HepG2 (cell line): ENCODE measurements around the gene DLG5. TPM values are rescaled to one million over a fixed set of nuclear protein-coding genes. Genes with fewer than 3 reads are reported as not detected.

Experiments
- ATAC-seq: fragments of 200-7000 bp; cut with Tn5 transposase; 3 replicates; pipeline ENCODE4 v1.9.1; 2020; ENCODE audit warnings: mild to moderate bottlenecking, moderate library complexity
- BruUV-seq: library from RNA; stranded (reverse); fragments of 400-500 nt; replicated peaks from 2 replicates; lab custom pipeline; 2021; lab: Mats Ljungman, UMichigan
- CTCF ChIA-PET: fragments of 300-600 bp; formaldehyde crosslinking; extraction: SDS; loops from one replicate; lab custom pipeline; 2021; ENCODE audit warnings: low total read pairs, inconsistent platforms, low intra/inter-chr PET ratio; lab: Yijun Ruan, JAX
- POLR2A ChIA-PET: fragments of 350-600 bp; sonication (Branson Sonifier 250); formaldehyde crosslinking; loops from one replicate; lab custom pipeline; 2020; ENCODE audit warnings: antibody characterized with exemption, inconsistent platforms; lab: Yijun Ruan, JAX
- DNase-seq: peaks from one replicate; pipeline ENCODE4 v3.0.0-alpha.2; 2015; ENCODE audit warnings: low spot score
- FAIRE-seq: peaks from 3 replicates; lab custom pipeline; 2011; peaks lifted over from hg19 to GRCh38; lab: Jason Lieb, UNC
- H2AFZ ChIP-seq: one replicate; pipeline ENCODE4 v1.6.1; 2011; ENCODE audit warnings: low read length, inconsistent platforms
- H3K27ac ChIP-seq: fragments of 300-600 bp; 3 replicates; pipeline ENCODE4 v1.8.0; 2011; ENCODE audit warnings: mixed run types, mild to moderate bottlenecking, mixed read lengths, low read length, inconsistent platforms; ENCODE audit not compliant: insufficient read depth; ENCODE audit errors: extremely low read length
- H3K27me3 ChIP-seq, 2 experiments: fragments of 200-600 bp in 1 of 2; 2 replicates in 1 of 2; 3 replicates in 1 of 2; pipeline versions ENCODE4 v1.6.0 to v1.8.0; 2011; ENCODE audit warnings: low read length in 2 of 2, mild to moderate bottlenecking in 2 of 2, moderate library complexity in 2 of 2, inconsistent platforms in 1 of 2; ENCODE audit not compliant: insufficient read depth in 2 of 2, control insufficient read depth in 1 of 2
- H3K36me3 ChIP-seq, 2 experiments: fragments of 200-600 bp in 1 of 2; replicated peaks in 1 of 2; 2 replicates in 1 of 2; 3 replicates in 1 of 2; pipeline versions ENCODE4 v1.5.1 to v1.8.0; 2011; ENCODE audit warnings: low read length in 2 of 2, inconsistent platforms in 1 of 2; ENCODE audit not compliant: insufficient read depth in 2 of 2, control insufficient read depth in 1 of 2
- H3K4me1 ChIP-seq: 2 replicates; pipeline ENCODE4 v1.5.1; 2012; ENCODE audit warnings: low read length, inconsistent platforms; ENCODE audit not compliant: insufficient read depth
- H3K4me2 ChIP-seq: 2 replicates; pipeline ENCODE4 v1.6.0; 2011; ENCODE audit warnings: low read depth, low read length, inconsistent platforms
- H3K4me3 ChIP-seq, 3 experiments: fragments of 200-600 bp in 1 of 3; sonication (generic), shearing (Covaris generic) in 1 of 3; replicated peaks in 1 of 3; 2 replicates each; pipeline ENCODE4 v1.5.1; 2011 to 2016; ENCODE audit warnings: low read length in 3 of 3, inconsistent platforms in 2 of 3, low read depth in 2 of 3, mild to moderate bottlenecking in 2 of 3, control low read depth in 1 of 3, mixed read lengths in 1 of 3; ENCODE audit not compliant: insufficient read depth in 1 of 3
- H3K79me2 ChIP-seq: one replicate; pipeline ENCODE4 v1.6.1; 2011; ENCODE audit warnings: low read length, inconsistent platforms; ENCODE audit not compliant: insufficient read depth
- H3K9ac ChIP-seq: 2 replicates; pipeline ENCODE4 v1.6.0; 2011; ENCODE audit warnings: mild to moderate bottlenecking, low read depth, low read length, inconsistent platforms; ENCODE audit not compliant: insufficient read depth
- H3K9me3 ChIP-seq: 2 replicates; pipeline ENCODE4 v1.5.1; 2012; ENCODE audit warnings: mild to moderate bottlenecking, low read length
- H4K20me1 ChIP-seq: 2 replicates; pipeline ENCODE4 v1.6.0; 2011; ENCODE audit warnings: inconsistent platforms, mild to moderate bottlenecking, low read length, moderate library complexity; ENCODE audit not compliant: insufficient read depth
- FOXA1 ChIP-seq, 2 experiments: fragments of 450-650 bp in 1 of 2; sonication (generic) in 1 of 2; formaldehyde crosslinking in 1 of 2; IDR thresholded peaks; 2 replicates each; pipeline versions ENCODE4 v1.4.0 to v1.6.1; 2016 to 2020; ENCODE audit warnings: missing genetic modification reagents in 1 of 2
- HNRNPK ChIP-seq: fragments of 200-400 bp; formaldehyde crosslinking; IDR thresholded peaks from 2 replicates; pipeline ENCODE4 v1.6.1; 2018; ENCODE audit warnings: low read length, low read depth, moderate library complexity, mild to moderate bottlenecking; ENCODE audit not compliant: poor library complexity, severe bottlenecking
- NFYB ChIP-seq: sonication (generic); formaldehyde crosslinking; IDR thresholded peaks from 2 replicates; pipeline ENCODE4 v1.4.0; 2020; ENCODE audit warnings: missing genetic modification reagents
- PAWR ChIP-seq: sonication (generic); formaldehyde crosslinking; IDR thresholded peaks from 2 replicates; pipeline ENCODE4 v1.4.0; 2020; ENCODE audit warnings: missing genetic modification reagents, mild to moderate bottlenecking, borderline replicate concordance
- POLR2AphosphoS5 ChIP-seq: IDR thresholded peaks from 2 replicates; pipeline ENCODE4 v1.6.1; 2012; ENCODE audit warnings: low read depth, low read length
- PPARG ChIP-seq: conservative IDR thresholded peaks from 2 replicates; pipeline ENCODE4 v1.6.1; 2016; ENCODE audit warnings: missing biosample characterization, missing genetic modification reagents
- RELA ChIP-seq: sonication (generic); formaldehyde crosslinking; IDR thresholded peaks from 2 replicates; pipeline ENCODE4 v1.4.0; 2020; ENCODE audit warnings: missing genetic modification reagents
- TARDBP ChIP-seq: sonication (generic); formaldehyde crosslinking; IDR thresholded peaks from 2 replicates; pipeline ENCODE4 v1.8.0; 2022; ENCODE audit warnings: mild to moderate bottlenecking, missing genetic modification reagents
- ZKSCAN8 ChIP-seq: IDR thresholded peaks from 2 replicates; pipeline ENCODE4 v1.6.1; 2016; ENCODE audit warnings: borderline replicate concordance, missing genetic modification reagents, missing compliant biosample characterization
- ZMYM3 ChIP-seq: sonication (generic); formaldehyde crosslinking; IDR thresholded peaks from 2 replicates; pipeline ENCODE4 v1.5.1; 2020; ENCODE audit warnings: mild to moderate bottlenecking, missing genetic modification reagents
- ZNF225 ChIP-seq: sonication (generic); formaldehyde crosslinking; IDR thresholded peaks from 2 replicates; pipeline ENCODE4 v1.4.0; 2020; ENCODE audit warnings: mild to moderate bottlenecking, missing genetic modification reagents
- ZNF329 ChIP-seq: sonication (generic); formaldehyde crosslinking; IDR thresholded peaks from 2 replicates; pipeline ENCODE4 v1.9.0; 2021; ENCODE audit warnings: low read depth, mild to moderate bottlenecking, missing genetic modification reagents
- ZNF431 ChIP-seq: sonication (generic); formaldehyde crosslinking; IDR thresholded peaks from 2 replicates; pipeline ENCODE4 v1.9.0; 2022; ENCODE audit warnings: missing genetic modification reagents, low read depth, mild to moderate bottlenecking, borderline replicate concordance
- ZNF543 ChIP-seq: sonication (generic); formaldehyde crosslinking; IDR thresholded peaks from 2 replicates; pipeline ENCODE4 v1.4.0; 2020; ENCODE audit warnings: mild to moderate bottlenecking, missing genetic modification reagents
- ZNF572 ChIP-seq: sonication (generic); formaldehyde crosslinking; IDR thresholded peaks from 2 replicates; pipeline ENCODE4 v1.5.1; 2020; ENCODE audit warnings: mild to moderate bottlenecking, missing genetic modification reagents
- ZNF629 ChIP-seq: sonication (generic); formaldehyde crosslinking; conservative IDR thresholded peaks from 2 replicates; pipeline ENCODE4 v1.5.0; 2020; ENCODE audit warnings: missing genetic modification reagents
- ZNF792 ChIP-seq: IDR thresholded peaks from 2 replicates; pipeline ENCODE4 v1.6.1; 2016
- ZNF850 ChIP-seq: sonication (generic); formaldehyde crosslinking; conservative IDR thresholded peaks from 2 replicates; pipeline ENCODE4 v1.9.0; 2021; ENCODE audit warnings: mild to moderate bottlenecking, missing genetic modification reagents
- WGBS: methylation state at CpG from one replicate; pipeline ENCODE4 v1.1.6; 2017; ENCODE audit warnings: low lambda C conversion rate; 5-methylcytosine and 5-hydroxymethylcytosine counted together
- in situ Hi-C: cut with HindIII; loops from 2 replicates; pipeline ENCODE4 v1.10.0; 2017; ENCODE audit warnings: low pct_unique_long_range_greater_than_20kb; ENCODE audit not compliant: extremely low pct_ligation_motif_present
- intact Hi-C: fragments of 100-400 bp; cut with micrococcal nuclease; formaldehyde crosslinking; loops from one replicate; pipeline ENCODE4 v1.10.0; 2022; ENCODE audit not compliant: unreplicated experiment
- polyA plus RNA-seq, 8 experiments: library from polyadenylated mRNA; depleted of rRNA in 3 of 8; stranded (reverse) in 7 of 8; unstranded in 1 of 8; fragments of >200 nt; fragmentation: Illumina TruSeq in 4 of 8; extraction: Trizol in 4 of 8; gene quantifications; 2 replicates each; pipeline versions ENCODE4 v1.2.1 to v1.2.3, GENCODE V29; 2011 to 2016; ENCODE audit warnings: low read depth in 4 of 8, missing spikeins in 1 of 8, mixed read lengths in 1 of 8; ENCODE audit not compliant: insufficient read depth in 1 of 8
- total RNA-seq, 5 experiments: library from RNA; depleted of rRNA; stranded (reverse); fragments of >200 nt; fragmentation: Illumina TruSeq; extraction: Trizol; gene quantifications; 2 replicates each; pipeline ENCODE4 v1.2.3, GENCODE V29; 2016; ENCODE audit warnings: low read depth in 1 of 5
- TF ChIP-seq, protein P1 (sequence below): sonication (generic); formaldehyde crosslinking; IDR thresholded peaks from 2 replicates; pipeline ENCODE4 v1.8.0; 2023; ENCODE audit warnings: mild to moderate bottlenecking, missing genetic modification reagents

Gene DLG5
- total and polyA plus RNA-seq, 2 of the 13 experiments (the other 11 are each of a cell fraction or from before 2014, with no cell fraction given), result 15.5 to 18.2 TPM

DNA sequence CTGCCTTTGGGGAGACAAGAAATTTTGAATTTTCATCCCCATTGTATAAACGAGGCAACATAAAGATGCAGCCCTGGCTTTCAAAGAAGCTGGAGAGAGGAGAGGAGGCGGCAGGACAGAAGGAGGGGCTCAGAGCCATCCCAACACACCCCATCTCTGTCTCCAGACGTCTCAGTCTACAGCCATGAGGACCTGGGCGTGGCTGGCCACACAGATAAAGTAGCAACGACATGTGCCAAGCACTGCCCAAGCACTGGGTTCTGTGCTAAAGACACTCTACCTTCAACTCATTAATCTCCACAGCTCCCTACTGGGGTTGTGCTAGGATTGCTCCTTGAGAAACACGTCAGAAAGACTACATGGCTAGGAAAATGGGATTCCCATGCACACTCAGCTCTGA, 65.2 kb downstream of the DLG5 start:
- Histone ChIP-seq H3K4me1 (peaks cover 64% of the 10 kb centered on the region), H3K4me2 (no peak overlapping the region), H4K20me1 (no peaks in the 10 kb centered on the region), H3K36me3 (peaks cover 6 to 14% of the 10 kb centered on the region in 2 experiments; a peak in 4 of 5 replicates), H3K27me3 (no peaks in the 10 kb centered on the region), H3K9me3 (no peaks in the 10 kb centered on the region), H3K27ac (no peak overlapping the region), H3K9ac (no peak overlapping the region), H3K4me3 (no peak overlapping the region), H3K79me2 (no peaks in the 10 kb centered on the region), H2AFZ (no peak overlapping the region)
- no peak for TF ChIP-seq ZNF329
- no peak for TF ChIP-seq ZNF543 (CRISPR knock-in tag)
- POLR2A ChIA-PET, result no interaction called here
- FAIRE-seq, result no peak
- ATAC-seq, result no peak
- CTCF ChIA-PET, result no interaction called here
- WGBS, result 91% methylated on average over 4 of the region's 6 CpGs
- in situ Hi-C loops, result no loop called here
- no peak for DNase-seq
- intact Hi-C loops, result no loop called here
- no TSS peak for BruUV-seq

DNA sequence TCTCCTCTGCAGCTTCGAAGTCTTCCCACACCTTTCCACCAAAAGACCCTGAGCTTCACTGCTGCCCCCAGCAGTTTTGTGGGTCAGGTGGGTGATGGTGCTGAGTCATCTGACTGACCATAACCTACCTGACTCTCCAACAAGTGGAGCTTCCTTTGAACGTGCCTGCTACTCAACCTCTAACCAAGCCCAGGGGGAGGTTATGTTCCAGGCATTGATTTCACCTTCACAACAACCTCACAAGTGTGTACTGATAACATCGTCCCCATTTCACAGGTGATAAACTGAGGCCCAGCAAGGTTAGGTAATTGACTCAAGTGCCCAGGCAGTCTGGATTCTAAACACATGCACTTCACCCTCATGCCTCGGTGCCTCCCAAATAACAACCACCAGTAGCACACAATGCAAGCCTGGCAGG, 66.7 kb downstream of the DLG5 start:
- Histone ChIP-seq H3K27me3 (no peaks in the 10 kb centered on the region), H3K4me1 (peaks cover 64% of the 10 kb centered on the region), H3K4me3 (no peak overlapping the region), H3K79me2 (no peaks in the 10 kb centered on the region), H3K9ac (no peak overlapping the region), H3K9me3 (no peaks in the 10 kb centered on the region), H3K27ac (no peak overlapping the region), H3K36me3 (peaks cover 10 to 20% of the 10 kb centered on the region in 2 experiments; a peak in 3 of 5 replicates), H2AFZ (no peak overlapping the region), H3K4me2 (no peak overlapping the region), H4K20me1 (no peaks in the 10 kb centered on the region)
- ChIA-PET CTCF (no interaction called here), POLR2A (no interaction called here)
- 86% methylated on average over 4 of the region's 4 CpGs for WGBS
- no TSS peak for BruUV-seq
- intact Hi-C loops (no loop called here), in situ Hi-C loops (no loop called here)
- no peak for DNase-seq
- ATAC-seq, result no peak
- FAIRE-seq, result no peak
- TF ChIP-seq ZMYM3 (CRISPR knock-in tag) (peak; percentile 42; the same call in 1 of the 2 replicates), ZNF792 (no peak), HNRNPK (no peak), PAWR (CRISPR knock-in tag) (no peak), ZNF629 (peak; percentile 95), NFYB (CRISPR knock-in tag) (no peak), ZNF850 (CRISPR knock-in tag) (no peak), POLR2AphosphoS5 (no peak), ZNF225 (CRISPR knock-in tag) (no peak), TARDBP (CRISPR knock-in tag) (no peak), ZNF572 (CRISPR knock-in tag) (no peak), FOXA1 (IDR thresholded peaks at IDR 0.05) (no peak), FOXA1 (CRISPR knock-in tag; IDR thresholded peaks at IDR 0.05) (no peak), ZNF431 (CRISPR knock-in tag) (no peak), ZKSCAN8 (CRISPR knock-in tag) (no peak), RELA (CRISPR knock-in tag) (no peak), PPARG (CRISPR knock-in tag) (no peak)
- TF ChIP-seq, protein P1, sequence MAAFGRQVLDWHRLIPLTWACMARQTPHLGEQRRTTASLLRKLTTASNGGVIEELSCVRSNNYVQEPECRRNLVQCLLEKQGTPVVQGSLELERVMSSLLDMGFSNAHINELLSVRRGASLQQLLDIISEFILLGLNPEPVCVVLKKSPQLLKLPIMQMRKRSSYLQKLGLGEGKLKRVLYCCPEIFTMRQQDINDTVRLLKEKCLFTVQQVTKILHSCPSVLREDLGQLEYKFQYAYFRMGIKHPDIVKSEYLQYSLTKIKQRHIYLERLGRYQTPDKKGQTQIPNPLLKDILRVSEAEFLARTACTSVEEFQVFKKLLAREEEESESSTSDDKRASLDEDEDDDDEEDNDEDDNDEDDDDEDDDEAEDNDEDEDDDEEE (CRISPR knock-in tag), result peak; percentile 24; the same call in 1 of the 2 replicates
